Activated CD4-positive, alpha-beta T cell treated with anti-CD3 and anti-CD28 coated beads for 1 hour (primary cell): ENCODE data around the gene TM4SF4.

Source experiments
- DNase-seq: peaks from one replicate; pipeline ENCODE4 v3.0.0-alpha.2; 2020

TM4SF4 gene

DNA sequence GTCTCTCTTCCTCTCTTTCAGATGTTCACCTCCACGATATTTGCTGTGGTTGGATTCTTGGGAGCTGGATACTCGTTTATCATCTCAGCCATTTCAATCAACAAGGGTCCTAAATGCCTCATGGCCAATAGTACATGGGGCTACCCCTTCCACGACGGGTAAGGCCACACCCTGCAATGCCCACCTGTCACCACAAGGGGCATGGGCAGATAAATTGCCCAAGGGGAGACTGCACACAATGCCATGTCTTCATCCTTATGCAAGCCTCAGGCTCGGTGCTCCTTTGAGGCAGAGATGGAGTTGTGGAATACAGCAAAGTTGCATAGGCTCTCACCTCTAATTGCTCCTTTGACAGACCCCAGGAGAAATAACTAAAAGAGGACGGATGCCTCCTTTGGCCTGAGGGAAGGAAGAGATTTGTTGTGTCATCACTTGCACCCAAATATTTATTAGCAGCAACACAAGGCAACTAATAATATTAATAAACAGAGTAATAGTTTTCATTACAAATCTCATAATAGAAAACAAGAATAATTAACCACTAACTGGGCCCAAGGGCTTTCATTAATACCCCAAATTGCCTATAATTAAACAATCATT is 13.2 kb downstream of the TM4SF4 start:
- no peak for DNase-seq

DNA sequence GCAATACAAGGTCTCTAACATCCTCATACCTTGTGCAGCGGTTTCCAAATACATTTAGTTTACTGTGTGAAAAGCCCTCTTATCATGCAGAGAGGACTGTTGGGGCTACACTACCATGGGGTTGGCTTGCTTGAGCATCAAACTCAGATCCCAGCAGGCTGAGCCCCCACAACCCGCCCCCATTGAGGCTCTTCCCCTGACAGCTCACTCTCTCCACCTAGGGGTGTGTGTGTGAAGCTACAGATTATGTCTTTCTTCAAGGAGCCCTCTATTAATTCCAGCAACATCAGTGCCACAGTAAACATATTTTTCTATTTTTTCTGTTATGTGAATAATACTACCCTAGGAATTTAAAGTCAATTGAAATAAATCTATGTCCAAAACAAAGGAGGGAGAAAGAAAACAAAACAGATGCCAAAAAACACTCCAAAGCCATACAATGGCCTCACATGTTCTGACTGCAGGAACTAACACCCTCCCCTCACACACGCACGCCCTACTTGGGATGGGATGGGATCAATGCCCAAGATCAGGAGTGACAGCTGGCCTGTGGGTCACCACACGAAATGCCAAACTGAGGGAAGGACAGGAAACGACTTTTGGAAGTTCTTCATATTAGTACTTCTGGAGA is 14.7 kb downstream of the TM4SF4 start:
- DNase-seq: no peak

DNA sequence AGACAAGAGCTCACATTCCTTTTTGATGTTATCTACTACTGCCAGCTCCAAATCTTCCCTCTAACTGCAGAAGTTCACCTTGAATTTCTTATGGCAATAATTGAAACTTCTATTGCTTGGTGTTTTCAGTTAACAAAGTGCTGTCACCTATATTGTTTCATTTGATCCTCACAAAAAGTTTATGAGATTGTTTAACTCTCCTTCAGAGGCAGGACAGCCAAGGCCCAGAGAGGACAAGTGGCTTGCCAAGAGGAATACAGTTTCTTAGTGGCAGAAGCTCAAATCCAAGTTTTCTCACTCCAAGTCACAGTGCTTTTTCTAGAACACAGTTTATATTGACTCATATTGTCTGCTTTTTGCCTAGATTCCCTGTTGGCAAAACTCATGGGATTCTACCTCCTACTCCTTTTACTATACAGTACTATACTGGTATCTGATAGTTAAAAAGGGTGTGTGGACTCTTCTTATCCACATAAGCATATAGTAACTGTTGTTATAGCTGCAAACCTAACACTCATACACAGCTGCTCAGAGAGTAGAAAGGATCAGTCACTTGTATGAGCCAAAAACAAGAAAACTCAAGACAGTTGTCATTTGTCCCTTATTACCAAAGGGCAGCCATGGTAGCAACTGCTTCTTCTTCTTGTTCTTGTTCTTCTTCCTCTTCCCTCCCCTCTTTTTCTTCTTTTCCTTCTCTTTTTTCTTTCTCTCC is 15.9 kb downstream of the TM4SF4 start:
- no peak for DNase-seq

DNA sequence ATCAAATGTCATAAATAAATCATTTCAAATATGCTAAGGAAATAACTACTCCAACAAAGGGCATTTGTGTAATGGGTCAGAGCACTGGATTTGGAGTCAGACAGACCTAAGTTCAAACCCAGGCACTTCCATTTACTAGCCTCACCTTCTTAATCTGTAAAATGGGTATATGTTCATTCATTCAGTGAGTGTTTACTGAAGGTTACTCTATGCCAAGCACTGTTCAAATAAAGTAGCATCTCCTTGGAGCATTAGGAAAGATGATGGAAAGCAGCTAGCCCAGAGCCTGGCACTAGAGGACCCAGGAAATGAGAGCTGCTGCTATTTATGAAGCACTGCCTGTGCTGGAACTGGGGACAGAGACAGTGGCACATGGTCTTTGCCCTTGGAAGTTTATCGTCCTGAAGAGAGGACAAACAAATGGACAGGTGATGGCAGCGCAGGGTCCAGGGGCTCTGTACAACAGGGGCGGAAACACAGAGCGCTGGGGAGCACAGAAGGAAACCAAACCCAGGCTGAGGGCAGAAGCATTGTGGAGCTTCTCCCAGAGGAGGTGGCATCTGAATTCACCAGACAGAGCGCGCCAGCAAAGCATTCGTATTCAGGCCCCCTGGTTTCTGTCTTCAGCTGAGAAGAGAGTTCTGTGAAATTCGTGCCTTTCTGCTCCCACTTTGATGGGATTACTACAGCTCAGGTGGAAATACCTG is 19.0 kb downstream of the TM4SF4 start:
- DNase-seq: no peak

DNA sequence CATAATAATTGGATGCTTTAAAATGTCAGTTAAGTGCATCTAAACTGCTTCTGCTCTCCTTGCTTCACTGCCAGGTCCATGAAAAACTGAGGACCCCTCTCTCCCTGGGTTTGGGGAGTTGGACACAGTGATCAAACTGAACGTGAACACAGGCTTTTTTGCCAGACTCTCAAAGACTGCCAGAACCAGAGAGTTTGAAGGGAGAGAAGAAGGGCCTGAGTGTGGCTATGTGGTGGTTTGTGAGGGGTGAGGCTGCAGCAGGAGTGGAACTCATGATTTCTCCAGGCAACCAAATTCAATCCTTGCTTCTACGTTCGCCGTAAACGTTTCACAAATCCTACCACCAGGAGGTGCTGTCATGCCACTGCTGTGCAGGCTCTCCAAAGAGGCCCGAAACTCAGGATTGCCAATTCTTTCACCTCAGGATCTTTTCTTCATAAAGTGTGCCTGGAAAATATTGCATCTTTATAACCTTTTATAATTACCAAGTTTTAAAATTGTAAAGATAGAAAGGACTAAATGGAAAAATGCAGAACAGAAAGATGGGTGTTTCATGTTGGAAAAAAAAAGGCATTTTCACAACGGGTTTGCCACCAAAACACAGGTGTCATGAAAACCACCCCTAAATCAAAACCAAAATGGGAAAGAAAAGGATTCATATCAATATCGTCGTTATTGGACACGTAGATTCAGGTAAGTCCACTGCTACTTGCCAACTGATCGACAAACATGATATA is 19.7 kb downstream of the TM4SF4 start:
- DNase-seq: no peak

DNA sequence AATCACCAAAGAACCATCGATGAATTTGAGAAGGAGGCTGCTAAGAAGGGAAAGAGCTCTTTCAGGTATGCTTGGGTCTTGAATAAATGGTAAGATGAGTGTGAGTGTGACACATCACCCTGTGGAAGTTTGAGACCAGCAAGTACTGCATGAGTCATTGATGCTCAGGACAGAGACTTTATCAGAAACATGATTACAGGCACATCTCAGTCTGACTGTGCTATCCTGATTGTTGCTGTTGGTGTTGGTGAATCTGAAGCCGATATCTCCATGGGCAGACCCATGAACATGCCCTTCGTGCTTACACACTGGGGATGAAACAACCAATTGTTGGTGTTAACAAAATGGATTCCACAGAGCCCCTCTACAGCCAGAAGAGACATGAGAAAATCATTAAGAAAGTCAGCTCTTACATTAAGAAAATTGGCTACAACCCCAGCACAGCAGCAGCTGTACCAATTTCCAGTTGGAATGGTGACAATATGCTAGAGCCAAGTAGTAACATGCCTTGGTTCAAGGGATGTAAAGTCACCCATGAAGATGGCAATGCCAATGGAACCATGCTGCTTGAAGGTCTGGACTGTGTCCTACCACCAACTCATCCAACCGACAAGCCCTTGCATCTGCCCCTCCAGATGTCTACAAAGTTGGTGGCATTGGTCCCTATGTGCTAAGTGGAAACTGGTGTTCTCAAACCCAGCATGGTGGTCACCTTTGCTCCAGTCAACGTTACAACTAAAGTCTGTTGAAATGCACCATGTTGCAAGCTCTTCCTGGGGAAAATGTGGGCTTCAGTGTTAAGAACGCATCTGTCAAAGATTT is 20.5 kb downstream of the TM4SF4 start:
- DNase-seq: no peak

DNA sequence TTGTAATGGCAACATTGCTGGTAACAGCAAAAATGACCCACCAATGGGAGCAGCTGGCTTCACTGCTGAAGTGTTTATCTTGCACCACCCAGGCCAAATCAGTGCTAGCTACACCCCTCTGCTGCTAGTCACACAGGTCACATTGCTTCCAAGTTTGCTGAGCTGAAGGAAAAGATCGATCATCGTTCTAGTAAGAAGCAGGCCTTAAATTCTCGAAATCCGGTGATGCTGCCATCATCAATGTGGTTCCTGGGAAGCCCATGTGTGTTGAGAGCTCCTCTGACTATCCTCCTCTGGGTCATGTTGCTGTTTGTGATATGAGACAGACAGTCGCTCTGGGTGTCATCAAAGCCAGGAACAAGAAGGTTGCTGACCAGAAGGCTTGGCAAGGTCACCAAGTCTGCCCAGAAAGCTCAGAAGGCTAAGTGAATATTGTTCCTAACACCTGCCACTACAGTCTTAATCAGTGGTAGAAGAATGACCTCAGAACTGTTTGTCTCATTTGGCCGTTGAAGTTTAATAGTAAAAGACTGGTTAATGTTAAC is 21.2 kb downstream of the TM4SF4 start:
- DNase-seq: no peak

DNA sequence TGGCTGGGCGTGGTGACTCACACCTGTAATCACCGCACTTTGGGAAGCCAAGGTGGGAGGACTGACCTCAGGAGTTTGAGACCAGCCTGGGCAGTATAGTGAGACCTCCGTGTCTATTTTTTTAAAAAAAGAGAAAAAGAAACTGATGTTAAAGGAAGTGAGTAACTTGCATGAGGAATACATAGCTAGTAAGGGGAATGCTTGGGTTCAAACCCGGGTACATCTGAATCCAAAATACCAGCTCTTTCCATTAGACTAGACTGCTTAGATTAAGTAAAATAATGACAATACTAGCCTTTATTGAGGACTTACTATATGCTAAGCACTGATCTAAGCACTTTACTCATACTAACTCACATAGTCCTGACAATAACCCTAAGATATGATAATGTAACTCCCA is 22.4 kb downstream of the TM4SF4 start:
- no peak for DNase-seq

DNA sequence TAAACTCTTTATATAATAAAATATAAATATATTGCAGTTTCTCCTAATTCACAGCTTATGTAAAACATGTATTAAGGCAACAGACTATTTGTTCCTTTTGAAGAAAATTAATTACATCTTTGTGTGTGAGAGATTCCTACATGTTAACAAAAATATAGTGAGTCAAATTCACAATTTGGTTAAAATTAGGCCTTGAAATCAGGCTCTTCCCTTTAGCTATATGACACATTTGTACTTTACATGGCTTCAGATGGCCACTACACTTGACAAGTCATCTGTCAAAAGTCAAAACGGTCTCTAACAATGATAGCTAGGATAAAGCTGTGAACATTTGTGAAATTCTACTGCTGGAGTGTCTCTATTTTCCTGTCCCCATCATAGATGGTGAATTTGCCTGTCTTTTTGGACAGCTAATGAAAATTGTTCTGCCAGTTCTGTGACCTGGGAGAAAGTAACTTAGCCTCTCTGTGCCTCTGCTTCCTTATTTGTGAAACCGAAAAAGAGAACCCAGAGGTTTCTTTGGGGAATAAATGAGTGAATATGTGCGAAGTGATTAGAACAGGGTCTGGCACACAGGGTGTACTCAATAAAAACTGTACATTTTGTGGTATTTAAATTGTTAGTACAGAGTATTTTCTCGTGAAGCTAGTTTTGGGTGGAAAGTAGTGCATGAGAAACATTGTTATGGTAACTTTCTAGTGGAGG is 23.6 kb downstream of the TM4SF4 start:
- DNase-seq: no peak

DNA sequence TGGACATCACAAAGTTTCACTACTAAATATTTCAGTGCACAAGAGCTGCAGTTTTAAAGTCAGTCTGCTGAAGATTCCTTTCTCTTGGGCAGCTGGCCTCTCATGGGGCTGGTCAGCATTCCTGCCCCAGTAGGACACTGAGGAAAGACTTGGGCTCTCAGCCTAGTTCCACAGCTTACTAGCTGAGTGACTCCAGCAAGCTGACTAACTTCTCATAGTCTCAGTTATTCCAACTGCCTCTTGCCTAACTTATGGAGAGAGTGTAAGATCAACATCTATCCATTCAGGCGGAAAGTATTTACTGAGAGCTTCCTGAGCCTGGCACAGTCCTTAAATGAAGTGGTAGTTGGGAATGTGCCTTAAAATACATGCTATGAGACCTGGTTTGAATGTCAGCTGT is 27.0 kb downstream of the TM4SF4 start:
- no peak for DNase-seq

DNA sequence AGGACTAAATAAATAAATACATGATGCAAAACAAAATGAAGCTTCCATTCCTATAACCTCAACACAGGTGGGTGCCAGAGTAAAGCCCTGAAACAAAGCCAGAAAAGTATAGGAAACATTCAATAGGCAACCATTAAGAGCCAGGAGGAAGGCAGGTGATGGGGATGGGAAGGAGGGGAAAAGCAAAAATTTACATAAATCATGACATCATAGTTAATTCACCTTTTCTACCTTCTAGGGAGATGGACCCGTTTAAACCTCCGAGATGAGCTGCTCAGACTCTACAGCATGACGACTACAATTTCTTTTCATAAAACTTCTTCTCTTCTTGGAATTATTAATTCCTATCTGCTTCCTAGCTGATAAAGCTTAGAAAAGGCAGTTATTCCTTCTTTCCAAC is 27.9 kb downstream of the TM4SF4 start:
- no peak for DNase-seq

DNA sequence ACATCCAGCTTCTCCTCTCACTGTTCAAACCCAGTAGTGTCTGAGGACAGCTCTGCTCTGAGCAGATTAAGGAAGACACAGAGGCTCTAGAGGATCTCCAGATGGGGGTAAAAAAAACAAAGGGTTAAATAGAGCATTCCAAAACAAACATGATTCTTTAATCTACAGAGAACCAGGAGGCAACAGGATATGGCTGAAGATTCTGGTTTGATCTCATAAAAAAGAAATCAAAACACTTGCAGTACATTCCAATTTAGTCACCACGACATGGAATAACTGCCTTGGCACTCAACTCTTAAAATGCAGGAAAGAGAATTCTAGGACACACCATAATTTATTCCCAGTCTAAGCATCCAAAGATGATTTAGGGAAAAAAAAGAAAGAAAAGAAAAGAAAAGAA is 32.0 kb downstream of the TM4SF4 start:
- no peak for DNase-seq

DNA sequence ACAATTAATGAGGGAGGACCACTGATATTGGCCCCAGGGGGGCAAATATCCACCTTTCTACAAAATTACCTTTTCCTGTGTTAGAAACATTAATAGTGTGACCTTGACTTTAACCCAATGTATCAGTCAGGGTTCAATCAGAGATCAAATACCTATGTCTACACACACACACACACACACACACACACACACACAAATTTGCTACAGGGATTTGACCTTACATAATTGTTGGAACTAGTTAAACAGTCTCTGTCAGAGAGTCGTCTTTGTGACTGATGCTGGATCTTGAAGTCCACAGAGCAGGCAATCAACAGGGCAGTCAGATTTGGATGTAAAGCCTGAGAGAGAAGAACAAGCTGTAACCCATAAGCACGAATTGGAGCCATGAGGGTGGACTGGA is 32.5 kb downstream of the TM4SF4 start:
- no peak for DNase-seq

DNA sequence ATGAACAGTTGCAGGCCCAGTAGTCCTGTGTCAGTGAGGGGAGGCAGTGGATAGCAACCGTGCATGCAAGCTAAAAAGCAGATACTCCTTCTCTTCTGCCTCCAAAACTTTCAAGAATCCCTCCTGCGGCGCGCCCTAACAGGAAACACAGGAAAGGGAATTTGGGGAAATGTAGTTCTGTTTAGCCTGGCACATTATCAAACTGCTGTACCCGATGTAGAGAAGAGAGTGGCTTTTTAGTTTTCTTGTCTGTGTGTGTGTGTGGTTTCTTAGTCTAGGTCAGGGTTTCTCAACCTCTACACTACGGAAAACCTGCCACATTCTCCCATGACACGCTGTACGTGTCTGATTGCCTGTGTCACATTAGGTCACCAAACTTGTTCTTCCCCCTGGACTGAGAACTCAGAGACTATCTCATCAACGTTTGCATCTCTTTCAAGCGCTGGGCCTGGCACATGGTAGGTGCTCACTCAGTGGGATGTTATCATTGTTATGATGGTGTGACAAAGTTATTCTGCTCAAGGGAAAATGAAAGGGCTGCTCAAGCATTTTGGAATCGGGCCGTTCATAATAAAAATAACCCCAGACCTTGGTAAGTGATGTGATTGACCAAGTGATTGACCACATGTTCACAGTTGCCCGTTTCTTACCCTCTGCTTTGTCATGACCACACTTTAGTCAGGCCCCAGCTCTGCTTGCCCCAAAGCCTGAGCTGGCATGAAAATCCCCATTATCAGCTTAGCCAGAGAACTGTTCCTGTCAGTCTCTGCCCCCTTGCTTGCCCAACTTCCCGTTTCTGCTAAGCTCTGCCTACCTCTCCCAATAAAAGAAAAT is 33.2 kb downstream of the TM4SF4 start:
- no peak for DNase-seq

DNA sequence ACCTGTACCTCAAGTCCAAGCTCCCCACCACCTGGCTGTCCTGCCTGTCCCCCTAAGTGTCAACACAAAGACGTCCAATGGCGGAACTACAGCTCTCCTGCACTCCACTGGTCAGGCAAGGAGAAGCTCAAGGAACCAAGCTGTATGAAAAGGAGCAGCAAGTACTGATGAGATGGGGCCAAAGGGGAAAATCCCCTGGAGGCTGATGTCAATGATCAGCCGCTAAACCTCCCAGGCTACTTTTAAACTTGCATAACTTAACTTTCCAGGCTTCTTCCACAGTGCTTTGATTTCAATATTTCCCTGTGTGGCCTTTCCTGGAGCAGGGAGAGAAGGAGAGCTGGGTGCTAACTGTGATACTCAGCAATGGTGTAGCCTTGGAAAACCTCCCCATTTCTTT is 35.0 kb downstream of the TM4SF4 start:
- DNase-seq: no peak

DNA sequence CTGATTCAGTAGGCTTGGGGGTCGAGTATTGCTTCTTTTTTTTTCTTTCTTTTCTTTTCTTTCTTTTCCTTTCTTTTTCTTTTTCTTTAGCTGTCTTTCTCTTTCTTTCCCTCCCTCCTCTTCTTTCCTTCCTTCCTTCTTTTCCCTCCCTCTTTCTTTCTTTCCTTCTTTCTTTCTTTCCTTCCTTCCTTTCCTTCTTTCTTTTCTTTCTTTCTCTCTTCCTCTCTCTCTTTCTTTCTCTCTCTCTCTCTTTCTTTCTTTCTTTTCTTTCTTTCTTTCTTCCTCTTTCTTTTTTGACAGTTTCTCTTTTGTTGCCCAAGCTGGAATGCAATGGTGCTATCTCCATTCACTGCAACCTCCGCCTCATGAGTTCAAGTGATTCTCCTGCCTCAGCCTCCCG is 36.0 kb downstream of the TM4SF4 start:
- DNase-seq: no peak

DNA sequence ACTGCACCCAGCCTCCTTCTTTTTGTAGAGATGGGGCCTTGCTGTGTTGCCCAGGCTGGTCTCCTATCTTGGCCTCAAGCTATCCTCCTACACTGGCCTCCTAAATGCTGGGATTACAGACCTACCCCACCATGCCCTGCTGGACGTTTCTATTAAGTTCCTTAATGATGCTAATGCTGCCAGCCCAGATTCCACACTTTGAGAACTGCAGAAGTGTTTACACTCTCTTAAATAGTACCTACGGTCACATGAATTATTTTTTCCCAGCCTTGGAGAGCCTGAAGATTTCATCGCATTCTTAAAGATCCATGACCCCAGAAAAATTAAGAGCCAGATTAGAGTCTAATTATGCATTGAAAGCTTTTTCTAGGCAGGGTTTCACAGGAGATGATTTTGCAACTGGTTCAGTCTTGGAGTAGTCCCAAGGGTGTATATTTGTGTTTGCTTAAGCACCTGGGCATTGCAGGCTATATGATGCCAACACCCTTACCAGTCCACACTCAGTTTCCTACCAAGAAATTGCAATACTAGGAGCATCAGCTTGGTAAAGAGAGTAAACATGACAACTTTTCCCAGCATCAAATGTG is 36.6 kb downstream of the TM4SF4 start:
- DNase-seq: no peak

DNA sequence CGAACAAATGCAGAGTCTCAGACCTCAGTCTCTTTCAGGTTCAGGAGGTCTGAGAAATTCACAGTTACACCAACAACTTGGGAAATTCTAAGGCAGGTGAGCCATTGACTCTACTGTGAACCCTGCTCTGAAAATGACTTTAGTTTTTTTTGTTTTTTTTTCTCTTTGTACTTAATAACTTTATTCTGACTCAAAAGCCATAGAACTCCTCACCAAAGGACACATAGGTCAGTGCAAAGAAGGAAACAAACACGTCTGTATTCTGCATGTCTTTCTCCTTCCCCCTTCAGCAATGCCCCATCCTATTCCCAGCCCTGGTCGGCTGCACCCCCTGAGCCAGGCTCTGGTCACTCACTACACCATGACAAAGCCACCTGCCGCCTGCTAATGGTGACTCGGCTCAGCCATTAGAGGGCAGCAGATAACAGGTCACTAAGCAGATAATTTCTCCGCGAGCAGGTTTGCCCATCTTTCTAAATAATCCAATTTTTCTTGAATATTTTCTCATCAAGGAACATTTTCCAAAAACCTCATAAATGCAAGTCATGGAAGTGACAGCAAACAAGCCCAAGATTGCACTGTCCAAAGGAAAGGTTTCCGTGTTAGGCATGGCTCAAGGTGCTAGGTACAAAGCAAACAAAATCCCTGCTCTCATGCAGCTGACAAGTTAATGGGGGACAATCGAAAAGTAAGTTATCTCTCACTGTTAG is 37.7 kb downstream of the TM4SF4 start:
- no peak for DNase-seq

DNA sequence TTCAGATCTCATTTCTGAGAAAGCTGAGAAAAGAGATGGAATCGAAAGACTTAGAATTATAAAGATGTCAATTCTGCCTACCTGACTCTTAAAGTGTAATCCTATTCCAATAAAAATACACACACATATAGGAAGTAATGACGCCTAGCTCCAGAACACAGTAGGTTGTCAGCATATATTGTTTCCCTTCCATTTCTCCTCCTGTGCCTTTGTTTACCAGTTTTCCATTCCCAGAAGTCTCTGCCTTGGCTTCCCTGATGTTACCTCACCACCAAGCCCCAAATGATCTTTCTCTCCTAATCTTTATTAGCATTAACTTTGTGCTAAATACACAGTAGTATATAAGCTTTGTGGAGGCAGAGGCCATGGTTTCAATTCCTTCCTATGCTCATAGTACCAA is 40.0 kb downstream of the TM4SF4 start:
- DNase-seq: no peak
